Spinal cord (tissue), 10 donors: ENCODE data around the gene SPAG5. TPM values are rescaled to one million over a fixed set of nuclear protein-coding genes. Genes with fewer than 3 reads are reported as not detected.
"Not testable (repeated sequence)": the region's sequence is repeated elsewhere in the genome, so short reads cannot be mapped to it uniquely, and the experiment has no call there.

Source experiments
- DNase-seq, 6 donors: peaks; one replicate each; pipeline versions ENCODE4 v3.0.0 to v3.0.0-alpha.2; 2013 to 2015; ENCODE audit warnings: low spot score in 6 of 6, low read depth in 4 of 6
- H3K27ac ChIP-seq: one replicate; pipeline ENCODE4 v1.5.1; 2013; ENCODE audit warnings: low read depth, low read length, control low read depth
- H3K27me3 ChIP-seq: one replicate; pipeline ENCODE4 v1.6.1; 2013; ENCODE audit warnings: low read length; ENCODE audit not compliant: control insufficient read depth, insufficient read depth
- H3K36me3 ChIP-seq: one replicate; pipeline ENCODE4 v1.6.1; 2013; ENCODE audit warnings: low read length; ENCODE audit not compliant: control insufficient read depth, insufficient read depth
- H3K4me1 ChIP-seq: one replicate; pipeline ENCODE4 v1.6.1; 2013; ENCODE audit warnings: low read length; ENCODE audit not compliant: control insufficient read depth, insufficient read depth
- H3K4me3 ChIP-seq: one replicate; pipeline ENCODE4 v1.5.1; 2013; ENCODE audit warnings: low read depth, low read length, control low read depth
- H3K9me3 ChIP-seq: one replicate; pipeline ENCODE4 v1.6.1; 2013; ENCODE audit warnings: low read length; ENCODE audit not compliant: control insufficient read depth, insufficient read depth
- WGBS: methylation state at CpG from one replicate; pipeline ENCODE4 v1.1.5; 2013; ENCODE audit warnings: missing lambda C conversion rate; ENCODE audit not compliant: insufficient coverage; 5-methylcytosine and 5-hydroxymethylcytosine counted together
- polyA plus RNA-seq, 2 donors: library from polyadenylated mRNA; unstranded; fragments of 120-200 nt; gene quantifications; one replicate each; pipeline ENCODE4 v1.2.1, GENCODE V29; 2013; ENCODE audit not compliant: insufficient read length in 2 of 2
- total RNA-seq, 2 donors: library from RNA; depleted of rRNA in 1 of 2; stranded (reverse); fragments of 120-200 nt in 1 of 2; fragments of >200 nt in 1 of 2; gene quantifications; one replicate each; pipeline versions ENCODE4 v1.2.3 to v1.2.4, GENCODE V29; 2013 to 2014
- donor health status: healthy.

Gene SPAG5
- total and polyA plus RNA-seq, 4 donors = 14.1 to 32.0 (median 25.8) TPM

DNA sequence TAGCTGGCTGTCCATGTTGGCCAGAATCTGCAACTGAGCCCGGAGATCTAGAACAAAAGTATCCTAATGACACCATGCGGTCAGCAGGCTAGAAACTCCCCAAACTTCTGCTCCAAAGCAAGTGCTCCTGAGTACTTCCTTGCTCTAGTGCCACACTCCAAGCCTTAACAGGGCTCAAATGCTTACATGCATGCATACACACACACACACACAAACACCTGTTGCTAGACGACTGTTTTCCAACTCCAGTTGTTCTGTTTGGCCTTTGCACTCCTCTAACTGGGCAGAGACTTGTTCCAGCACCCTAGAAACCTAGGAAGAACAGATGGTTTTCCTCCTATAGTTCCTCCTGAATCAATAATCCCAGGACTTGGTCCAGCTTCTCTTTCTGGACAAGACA, 14.4 kb downstream of the SPAG5 start:
- no peaks in the 10 kb centered on the region for H3K4me1 ChIP-seq
- 97% methylated on average over 3 of the region's 3 CpGs for WGBS
- DNase-seq = no peak
- H3K9me3 ChIP-seq = no peaks in the 10 kb centered on the region
- no peak overlapping the region for H3K4me3 ChIP-seq
- H3K27ac ChIP-seq = no peak overlapping the region
- no peaks in the 10 kb centered on the region for H3K27me3 ChIP-seq
- H3K36me3 ChIP-seq = peaks cover 44% of the 10 kb centered on the region

DNA sequence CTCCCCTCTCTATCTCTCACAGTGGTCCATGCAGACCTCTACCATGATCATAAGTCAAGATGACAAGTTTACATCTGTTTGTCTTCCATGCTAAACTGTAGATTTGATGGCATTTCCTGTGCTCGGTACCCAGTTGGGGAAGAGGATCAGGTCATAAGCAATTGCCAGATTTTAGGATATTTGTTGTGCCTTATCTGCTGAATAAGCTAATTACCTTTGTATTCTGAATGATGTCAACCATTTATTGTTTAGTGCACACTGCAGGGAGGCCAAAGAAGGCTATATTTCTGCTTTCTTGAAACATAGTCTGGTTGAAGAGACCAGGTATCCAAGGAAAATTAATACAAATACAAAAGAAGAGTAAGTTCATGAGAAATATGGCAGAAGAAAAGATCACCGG, 16.3 kb downstream of the SPAG5 start:
- WGBS = 100% methylated on average over 2 of the region's 2 CpGs
- peaks cover 46% of the 10 kb centered on the region for H3K36me3 ChIP-seq

DNA sequence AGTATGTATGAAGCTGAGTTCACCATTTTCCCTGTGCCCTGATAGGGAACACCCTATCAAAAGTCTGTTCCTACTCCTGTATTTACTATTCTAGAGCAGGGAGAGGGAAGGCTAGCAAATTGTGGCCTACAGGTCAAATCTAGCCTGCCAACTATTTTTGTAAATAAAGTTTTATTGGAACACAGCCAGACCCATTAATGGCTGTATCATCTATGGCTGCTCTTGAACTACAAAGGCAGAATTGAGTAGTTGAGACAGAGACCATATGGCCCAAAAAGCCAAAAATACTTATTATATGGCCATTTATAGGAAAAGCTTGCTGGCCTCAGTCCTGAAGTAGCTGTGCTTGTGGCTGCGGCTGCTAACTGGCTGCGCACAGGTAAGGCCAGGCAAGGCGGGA, 17.9 kb downstream of the SPAG5 start:
- no peak overlapping the region for H3K27ac ChIP-seq
- H3K4me1 ChIP-seq = peaks cover 17% of the 10 kb centered on the region
- no peaks in the 10 kb centered on the region for H3K27me3 ChIP-seq
- no peak overlapping the region for H3K4me3 ChIP-seq
- peaks cover 44% of the 10 kb centered on the region for H3K36me3 ChIP-seq
- H3K9me3 ChIP-seq = no peaks in the 10 kb centered on the region
- WGBS = no CpG with 5 or more reads among the region's 3 CpGs
- no peak for DNase-seq

More for the DNA sequence above, 16.3 kb downstream of the SPAG5 start:
- Histone ChIP-seq H3K9me3 (no peaks in the 10 kb centered on the region), H3K27me3 (no peaks in the 10 kb centered on the region), H3K4me1 (peaks cover 4% of the 10 kb centered on the region), H3K4me3 (no peak overlapping the region), H3K27ac (no peak overlapping the region)
- no peak for DNase-seq

DNA sequence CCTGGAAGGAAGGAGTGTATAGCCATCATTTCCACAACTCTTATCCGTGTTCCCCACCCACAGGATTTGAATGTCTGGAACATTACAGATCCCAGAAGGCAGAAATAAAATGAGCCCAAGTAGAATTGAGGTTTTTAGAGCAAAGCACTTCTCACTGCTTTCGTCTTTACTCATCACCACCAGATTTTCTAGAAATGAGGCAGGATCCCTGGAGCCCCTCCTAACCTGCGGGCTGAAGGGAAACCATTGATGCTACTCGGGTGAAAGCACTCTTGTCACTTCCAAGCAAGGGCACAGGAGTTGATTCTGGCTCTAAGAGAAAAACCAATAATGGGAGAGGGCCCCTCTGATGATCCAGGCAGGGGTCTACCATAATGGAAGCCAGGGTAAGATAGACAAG, 19.3 kb downstream of the SPAG5 start:
- 100% methylated on average over 2 of the region's 4 CpGs for WGBS
- H3K36me3 ChIP-seq = peaks cover 40% of the 10 kb centered on the region
- no peak for DNase-seq
- H3K4me3 ChIP-seq = no peak overlapping the region
- H3K27me3 ChIP-seq = no peaks in the 10 kb centered on the region
- H3K4me1 ChIP-seq = peaks cover 30% of the 10 kb centered on the region
- no peak overlapping the region for H3K27ac ChIP-seq
- H3K9me3 ChIP-seq = no peaks in the 10 kb centered on the region

DNA sequence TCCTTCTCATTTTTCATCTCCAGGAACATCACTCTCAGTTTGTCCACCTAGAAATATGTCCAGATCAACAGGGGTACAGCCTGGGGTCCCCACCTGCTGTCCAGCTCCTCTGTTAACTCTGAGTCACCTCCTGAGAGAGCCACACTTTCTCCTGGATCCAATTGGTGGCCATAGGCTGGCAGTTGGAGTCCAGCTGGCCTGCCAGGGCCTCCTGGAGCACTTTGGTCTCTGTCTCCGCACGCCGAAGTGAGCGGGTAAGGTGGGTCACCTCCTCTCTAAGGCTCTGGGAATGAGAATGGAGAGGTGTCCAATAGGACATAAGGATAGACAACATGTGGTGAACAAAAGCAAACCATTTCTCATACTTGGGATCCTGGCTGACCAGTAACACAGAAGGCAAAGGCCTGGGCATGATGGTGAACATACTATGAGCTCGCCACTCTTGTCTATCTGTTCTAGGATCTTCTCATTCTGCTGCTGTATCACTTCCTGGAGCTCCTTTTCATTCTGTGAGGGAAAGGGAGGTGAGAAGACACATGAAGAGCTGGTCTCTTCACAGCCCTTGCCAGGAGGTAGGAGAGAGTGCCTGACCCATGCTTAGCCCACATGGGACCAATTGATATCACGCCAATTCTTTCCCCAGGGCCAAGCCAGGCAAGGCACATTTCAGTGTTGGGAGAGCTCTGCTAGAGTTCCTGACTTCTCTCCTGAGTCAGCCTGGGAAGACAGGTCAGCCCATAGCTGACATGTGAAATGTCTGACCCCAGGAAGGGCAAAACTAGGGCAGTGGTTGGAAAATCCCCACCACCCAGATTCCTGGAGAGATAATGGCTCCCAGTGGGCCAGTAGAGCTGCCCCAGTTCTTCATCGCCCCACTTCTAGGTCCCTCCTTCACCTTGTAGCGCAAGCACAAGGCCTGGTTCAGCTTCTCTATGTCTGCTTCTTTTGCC, 20.3 kb downstream of the SPAG5 start:
- Histone ChIP-seq H3K27me3 (no peaks in the 10 kb centered on the region), H3K4me3 (no peak overlapping the region), H3K27ac (no peak overlapping the region), H3K4me1 (peaks cover 40% of the 10 kb centered on the region), H3K36me3 (peaks cover 37% of the 10 kb centered on the region), H3K9me3 (no peaks in the 10 kb centered on the region)
- WGBS = 98% methylated on average over 8 of the region's 8 CpGs
- no peak for DNase-seq

DNA sequence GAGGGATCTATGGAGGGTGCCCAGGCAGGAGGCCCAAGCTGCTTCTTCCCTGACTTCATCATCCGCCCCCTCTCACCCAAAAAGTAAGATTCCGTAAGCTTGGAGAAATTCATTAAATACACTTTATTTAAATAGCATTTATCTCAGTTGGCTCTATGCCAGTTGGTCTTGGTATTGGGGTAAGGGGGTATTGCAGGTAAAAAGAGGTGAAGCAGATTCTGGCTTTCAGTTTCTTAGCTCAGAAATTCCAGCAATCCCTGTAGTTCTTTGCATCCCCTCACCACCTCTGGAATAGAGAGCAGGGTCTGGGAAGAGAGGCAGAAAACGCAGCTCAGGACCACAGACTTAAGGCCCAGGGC, 21.4 kb downstream of the SPAG5 start:
- Histone ChIP-seq H3K36me3 (peaks cover 36% of the 10 kb centered on the region), H3K4me3 (no peak overlapping the region), H3K27me3 (no peaks in the 10 kb centered on the region), H3K4me1 (peaks cover 49% of the 10 kb centered on the region), H3K27ac (peak overlapping the region; percentile 76), H3K9me3 (no peaks in the 10 kb centered on the region)
- WGBS = no CpG with 5 or more reads among the region's 3 CpGs
- no peak for DNase-seq

DNA sequence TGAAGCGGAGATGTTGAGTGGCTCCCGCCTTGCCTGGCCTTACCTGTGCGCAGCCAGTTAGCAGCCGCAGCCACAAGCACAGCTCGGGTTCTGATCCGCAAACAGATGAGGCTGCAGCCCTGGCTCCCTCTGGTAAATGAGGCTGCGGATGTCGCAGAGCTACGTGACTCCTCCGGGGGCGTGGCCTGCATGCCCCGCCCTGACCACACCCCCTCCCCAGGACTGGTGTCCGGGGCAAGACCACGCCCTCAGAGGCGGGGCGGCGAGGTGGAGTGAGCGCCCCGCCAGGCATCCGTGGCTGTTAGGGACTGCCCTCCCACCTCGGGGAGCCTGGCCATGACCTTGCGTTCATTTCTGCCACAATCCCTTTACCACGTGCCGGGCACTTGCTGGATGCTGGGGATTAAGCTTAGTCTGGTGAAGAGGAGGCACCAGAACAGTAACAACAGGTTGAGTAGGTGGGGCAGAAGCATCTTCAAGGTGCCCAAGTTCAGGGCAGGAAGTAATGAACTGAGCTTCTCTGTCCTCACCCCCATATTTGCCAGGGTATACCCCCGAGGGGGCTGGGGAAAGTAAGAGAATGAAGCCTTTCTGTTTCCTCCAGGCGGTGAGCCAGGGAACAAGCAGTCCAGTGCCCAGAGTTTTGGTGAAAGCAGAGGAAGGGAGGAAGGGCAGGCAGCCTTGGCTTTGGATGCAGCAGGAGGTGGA, 21.9 kb downstream of the SPAG5 start, which contains the start of gene ALDOC:
Gene ALDOC (minus strand): TSS at position 138 of the 708 bp plus-strand sequence. CDS start 1,363 bp downstream, outside the sequence.
- H3K36me3 ChIP-seq = peaks cover 36% of the 10 kb centered on the region
- H3K4me1 ChIP-seq = peaks cover 52% of the 10 kb centered on the region
- H3K4me3 ChIP-seq = peak within 1 kb of the TSS; percentile 35
- no peaks in the 10 kb centered on the region for H3K9me3 ChIP-seq
- peak; percentile 71 to 98 (median 83) for DNase-seq
- H3K27me3 ChIP-seq = no peaks in the 10 kb centered on the region
- 2% methylated on average over 21 of the region's 26 CpGs for WGBS
- peak within 1 kb of the TSS; percentile 76 for H3K27ac ChIP-seq

DNA sequence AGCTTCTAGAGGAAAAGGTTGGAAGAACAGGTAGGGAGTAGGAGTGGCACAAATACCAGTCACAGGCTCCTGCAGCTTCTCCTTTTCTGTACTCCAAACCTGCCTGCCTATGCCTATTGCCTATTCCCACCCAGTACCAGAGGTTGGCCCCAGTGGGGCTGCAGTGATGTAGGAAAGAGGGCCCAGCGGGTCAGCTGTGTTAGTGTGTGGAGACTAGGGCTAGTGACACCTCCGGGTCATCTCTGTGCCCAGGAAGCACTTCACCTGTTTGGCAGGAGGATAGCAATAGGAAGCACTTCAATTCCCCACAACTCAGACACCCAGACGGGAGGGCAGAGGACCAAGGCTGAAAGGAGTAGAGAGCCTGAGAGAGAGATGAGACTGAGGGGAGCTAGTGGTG, 22.8 kb downstream of the SPAG5 start:
- DNase-seq = peak in 1 of 6 donors; percentile 12
- peak overlapping the region; percentile 60 for H3K27ac ChIP-seq
- peaks cover 34% of the 10 kb centered on the region for H3K36me3 ChIP-seq
- H3K9me3 ChIP-seq, H3K27me3 ChIP-seq: not testable (repeated sequence)
- peak overlapping the region; percentile 31 for H3K4me3 ChIP-seq
- WGBS = no CpG with 5 or more reads among the region's 3 CpGs
- H3K4me1 ChIP-seq = peaks cover 53% of the 10 kb centered on the region

DNA sequence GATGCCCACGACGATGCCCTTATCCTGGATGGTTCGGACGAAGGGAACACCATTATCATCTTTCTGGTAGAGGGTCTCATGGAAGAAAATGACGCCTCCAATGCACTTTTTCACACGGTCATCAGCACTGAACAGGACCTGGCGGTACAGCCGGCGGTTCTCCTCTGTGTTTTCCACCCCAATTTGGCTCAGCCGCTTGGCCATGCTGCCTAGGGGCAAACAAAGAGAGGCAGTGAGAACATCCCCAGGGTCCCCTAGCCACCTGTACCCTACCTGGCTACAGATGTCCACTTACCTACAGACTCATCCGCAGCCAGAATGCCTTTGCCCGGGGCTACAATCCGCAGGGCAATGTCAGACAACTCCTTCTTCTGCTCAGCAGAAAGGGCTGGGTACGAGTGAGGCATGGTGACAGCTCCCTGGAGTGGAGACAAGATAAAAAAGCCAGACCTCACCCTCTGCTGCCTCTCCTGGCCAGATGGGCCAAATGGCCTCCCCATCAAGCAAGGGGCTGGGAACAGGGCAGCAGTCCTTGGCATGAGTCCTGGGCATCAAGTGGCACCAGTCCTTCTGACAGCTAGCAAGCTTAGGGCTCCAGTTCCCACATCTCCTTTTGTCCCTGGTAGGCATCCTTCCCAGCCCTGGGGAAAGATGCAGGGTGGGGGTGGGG, 23.6 kb downstream of the SPAG5 start:
- Histone ChIP-seq H3K4me1 (peaks cover 60% of the 10 kb centered on the region), H3K36me3 (peaks cover 37% of the 10 kb centered on the region), H3K27ac (peak overlapping the region; percentile 66), H3K4me3 (peak overlapping the region; percentile 31), H3K27me3 (no peaks in the 10 kb centered on the region), H3K9me3 (no peaks in the 10 kb centered on the region)
- peak in 2 of 6 donors; percentile 65 to 86 for DNase-seq
- 72% methylated on average over 13 of the region's 14 CpGs for WGBS
